HEK293 (cell line): ENCODE results near the gene PLD4.

Experiments
- CTCF ChIA-PET: fragments of 350-600 bp; formaldehyde crosslinking; extraction: SDS; loops from one replicate; lab custom pipeline; 2021; ENCODE audit warnings: antibody characterized with exemption; lab: Yijun Ruan, JAX
- POLR2A ChIA-PET: fragments of 300-600 bp; formaldehyde crosslinking; extraction: SDS; loops from one replicate; lab custom pipeline; 2020; ENCODE audit warnings: antibody characterized with exemption, inconsistent platforms; lab: Yijun Ruan, JAX
- H3K27ac ChIP-seq: fragments of 200-500 bp; sonication (Bioruptor generic); 2 replicates; pipeline ENCODE4 v1.5.1; 2014; ENCODE audit warnings: low read depth, low read length, control low read depth, inconsistent platforms; ENCODE audit errors: extremely low read depth
- H3K36me3 ChIP-seq, 2 experiments: fragments of 200-500 bp in 1 of 2; sonication (Bioruptor generic) in 1 of 2; 1 replicate in 1 of 2; 2 replicates in 1 of 2; pipeline ENCODE4 v1.5.1; 2014 to 2017; ENCODE audit warnings: inconsistent platforms in 2 of 2, low read length in 2 of 2; ENCODE audit not compliant: control insufficient read depth in 2 of 2, insufficient read depth in 1 of 2
- H3K4me1 ChIP-seq: fragments of 200-500 bp; sonication (Bioruptor generic); 2 replicates; pipeline ENCODE4 v1.5.1; 2014; ENCODE audit warnings: mild to moderate bottlenecking, low read length, inconsistent platforms; ENCODE audit not compliant: control insufficient read depth, insufficient read depth
- H3K4me3 ChIP-seq: 2 replicates; pipeline ENCODE4 v1.5.1; 2011; ENCODE audit warnings: low read depth, mild to moderate bottlenecking, control low read depth, low read length, moderate library complexity
- H3K9me3 ChIP-seq: fragments of 200-500 bp; sonication (Bioruptor generic); 2 replicates; pipeline ENCODE4 v1.5.1; 2014; ENCODE audit warnings: low read depth, low read length, inconsistent platforms; ENCODE audit not compliant: control insufficient read depth, insufficient read depth
- BCL11B ChIP-seq: fragments of 450-650 bp; formaldehyde crosslinking; IDR thresholded peaks from 2 replicates; pipeline ENCODE4 v1.5.1; 2016; ENCODE audit warnings: low read depth, missing biosample characterization, missing genetic modification characterization
- GLIS2 ChIP-seq: fragments of 450-650 bp; formaldehyde crosslinking; IDR thresholded peaks from 2 replicates; pipeline ENCODE4 v1.5.1; 2016; ENCODE audit warnings: missing biosample characterization, missing genetic modification characterization
- IKZF3 ChIP-seq: fragments of 450-650 bp; IDR thresholded peaks from 2 replicates; pipeline ENCODE4 v1.5.0; 2018; ENCODE audit warnings: missing biosample characterization, mild to moderate bottlenecking, missing genetic modification characterization, moderate library complexity
- KLF1 ChIP-seq: fragments of 450-650 bp; formaldehyde crosslinking; IDR thresholded peaks from 2 replicates; pipeline ENCODE4 v1.5.1; 2016; ENCODE audit warnings: missing biosample characterization, missing genetic modification characterization
- KLF10 ChIP-seq: fragments of 450-650 bp; IDR thresholded peaks from 2 replicates; pipeline ENCODE4 v1.5.1; 2018; ENCODE audit warnings: missing biosample characterization, mild to moderate bottlenecking, missing genetic modification characterization
- MYNN ChIP-seq: fragments of 450-650 bp; formaldehyde crosslinking; IDR thresholded peaks from 2 replicates; pipeline ENCODE4 v1.5.1; 2016; ENCODE audit warnings: missing biosample characterization, missing genetic modification characterization, borderline replicate concordance
- TRIM28 ChIP-seq: IDR thresholded peaks from 2 replicates; pipeline ENCODE4 v1.6.1; 2011; ENCODE audit warnings: low read length, control low read depth, borderline replicate concordance
- ZBTB1 ChIP-seq: fragments of 450-650 bp; formaldehyde crosslinking; IDR thresholded peaks from 2 replicates; pipeline ENCODE4 v1.5.1; 2016; ENCODE audit warnings: missing biosample characterization, missing genetic modification characterization
- ZBTB17 ChIP-seq: fragments of 450-650 bp; formaldehyde crosslinking; IDR thresholded peaks from 2 replicates; pipeline ENCODE4 v1.5.1; 2016; ENCODE audit warnings: missing biosample characterization, missing genetic modification characterization
- ZIC2 ChIP-seq: fragments of 450-650 bp; formaldehyde crosslinking; IDR thresholded peaks from 2 replicates; pipeline ENCODE4 v1.5.1; 2016; ENCODE audit warnings: missing biosample characterization, missing genetic modification characterization
- ZNF354C ChIP-seq: fragments of 450-650 bp; formaldehyde crosslinking; IDR thresholded peaks from 2 replicates; pipeline ENCODE4 v1.5.1; 2016; ENCODE audit warnings: missing biosample characterization, missing genetic modification characterization, low read depth, borderline replicate concordance
- ZNF433 ChIP-seq: fragments of 450-650 bp; formaldehyde crosslinking; IDR thresholded peaks from 2 replicates; pipeline ENCODE4 v1.5.1; 2016; ENCODE audit warnings: missing biosample characterization, missing genetic modification characterization, low read depth
- ZNF473 ChIP-seq: fragments of 450-650 bp; formaldehyde crosslinking; IDR thresholded peaks from 2 replicates; pipeline ENCODE4 v1.5.1; 2017; ENCODE audit warnings: missing biosample characterization, missing genetic modification characterization
- ZSCAN23 ChIP-seq: fragments of 450-650 bp; formaldehyde crosslinking; IDR thresholded peaks from 2 replicates; pipeline ENCODE4 v1.5.1; 2016; ENCODE audit warnings: missing biosample characterization, missing genetic modification characterization
- TF ChIP-seq, protein P1 (sequence below): fragments of 450-650 bp; formaldehyde crosslinking; IDR thresholded peaks from 2 replicates; pipeline ENCODE4 v1.5.1; 2016; ENCODE audit warnings: missing biosample characterization, missing genetic modification characterization, low read depth
- TF ChIP-seq, protein P2 (sequence below): fragments of 450-650 bp; formaldehyde crosslinking; IDR thresholded peaks from 2 replicates; pipeline ENCODE4 v1.5.1; 2016; ENCODE audit warnings: missing biosample characterization, missing genetic modification characterization
- TF ChIP-seq, protein P3 (sequence below): fragments of 450-650 bp; formaldehyde crosslinking; IDR thresholded peaks from 2 replicates; pipeline ENCODE4 v1.5.1; 2016; ENCODE audit warnings: missing biosample characterization, missing genetic modification characterization
- TF ChIP-seq, protein P4 (sequence below): IDR thresholded peaks from 2 replicates; pipeline ENCODE4 v1.6.1; 2011; ENCODE audit warnings: mild to moderate bottlenecking, low read depth, low read length, borderline replicate concordance
- TF ChIP-seq, protein P5 (sequence below): fragments of 450-650 bp; formaldehyde crosslinking; IDR thresholded peaks from 2 replicates; pipeline ENCODE4 v1.5.1; 2016; ENCODE audit warnings: missing biosample characterization, missing genetic modification characterization

PLD4 gene

DNA sequence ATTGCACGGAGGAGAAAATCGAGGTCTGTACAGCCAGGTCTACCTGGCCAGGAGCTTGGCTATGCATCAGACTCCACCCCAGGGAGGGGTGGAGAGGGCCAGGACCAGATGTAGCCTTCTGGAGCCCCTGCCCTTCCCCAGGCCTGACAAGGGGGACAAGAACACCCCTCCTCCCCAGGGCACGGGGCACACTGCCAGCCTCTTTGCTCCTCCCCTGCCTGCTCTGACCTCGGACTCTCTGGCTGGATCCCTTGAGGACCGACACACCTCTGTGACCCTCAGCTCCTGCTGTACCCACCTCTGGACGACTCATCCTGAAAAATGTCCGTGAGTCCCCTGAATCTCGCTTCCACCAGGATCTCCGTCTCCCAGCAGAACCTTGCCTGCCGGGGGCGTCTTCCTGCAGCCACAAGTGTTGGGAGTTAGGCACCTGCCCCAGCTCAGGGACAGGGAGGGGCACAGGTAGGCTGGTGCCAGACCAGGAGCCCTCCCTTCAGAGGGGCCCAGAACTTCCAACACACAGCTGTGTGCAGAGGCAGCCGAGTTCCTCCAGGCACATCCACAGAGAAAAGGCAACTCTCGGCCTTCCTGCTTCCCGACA lies 31.7 kb downstream of the PLD4 start:
- no peak for TF ChIP-seq IKZF3
- TF ChIP-seq ZSCAN23 (tag by site-specific recombination) = no peak
- no peak for TF ChIP-seq ZBTB1 (tag by site-specific recombination)
- TF ChIP-seq ZNF354C (tag by site-specific recombination) = no peak
- TF ChIP-seq KLF10 (tag by site-specific recombination) = no peak
- TF ChIP-seq ZNF473 = no peak
- no peak for TF ChIP-seq ZNF433 (tag by site-specific recombination)
- no peak for TF ChIP-seq MYNN (tag by site-specific recombination)
- TF ChIP-seq ZBTB17 (tag by site-specific recombination) = no peak
- TF ChIP-seq BCL11B = no peak
- TF ChIP-seq, protein P1, sequence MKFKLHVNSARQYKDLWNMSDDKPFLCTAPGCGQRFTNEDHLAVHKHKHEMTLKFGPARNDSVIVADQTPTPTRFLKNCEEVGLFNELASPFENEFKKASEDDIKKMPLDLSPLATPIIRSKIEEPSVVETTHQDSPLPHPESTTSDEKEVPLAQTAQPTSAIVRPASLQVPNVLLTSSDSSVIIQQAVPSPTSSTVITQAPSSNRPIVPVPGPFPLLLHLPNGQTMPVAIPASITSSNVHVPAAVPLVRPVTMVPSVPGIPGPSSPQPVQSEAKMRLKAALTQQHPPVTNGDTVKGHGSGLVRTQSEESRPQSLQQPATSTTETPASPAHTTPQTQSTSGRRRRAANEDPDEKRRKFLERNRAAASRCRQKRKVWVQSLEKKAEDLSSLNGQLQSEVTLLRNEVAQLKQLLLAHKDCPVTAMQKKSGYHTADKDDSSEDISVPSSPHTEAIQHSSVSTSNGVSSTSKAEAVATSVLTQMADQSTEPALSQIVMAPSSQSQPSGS (tag by site-specific recombination) = no peak
- TF ChIP-seq, protein P2, sequence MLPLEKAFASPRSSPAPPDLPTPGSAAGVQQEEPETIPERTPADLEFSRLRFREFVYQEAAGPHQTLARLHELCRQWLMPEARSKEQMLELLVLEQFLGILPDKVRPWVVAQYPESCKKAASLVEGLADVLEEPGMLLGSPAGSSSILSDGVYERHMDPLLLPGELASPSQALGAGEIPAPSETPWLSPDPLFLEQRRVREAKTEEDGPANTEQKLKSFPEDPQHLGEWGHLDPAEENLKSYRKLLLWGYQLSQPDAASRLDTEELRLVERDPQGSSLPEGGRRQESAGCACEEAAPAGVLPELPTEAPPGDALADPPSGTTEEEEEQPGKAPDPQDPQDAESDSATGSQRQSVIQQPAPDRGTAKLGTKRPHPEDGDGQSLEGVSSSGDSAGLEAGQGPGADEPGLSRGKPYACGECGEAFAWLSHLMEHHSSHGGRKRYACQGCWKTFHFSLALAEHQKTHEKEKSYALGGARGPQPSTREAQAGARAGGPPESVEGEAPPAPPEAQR (tag by site-specific recombination) = no peak
- TF ChIP-seq, protein P3, sequence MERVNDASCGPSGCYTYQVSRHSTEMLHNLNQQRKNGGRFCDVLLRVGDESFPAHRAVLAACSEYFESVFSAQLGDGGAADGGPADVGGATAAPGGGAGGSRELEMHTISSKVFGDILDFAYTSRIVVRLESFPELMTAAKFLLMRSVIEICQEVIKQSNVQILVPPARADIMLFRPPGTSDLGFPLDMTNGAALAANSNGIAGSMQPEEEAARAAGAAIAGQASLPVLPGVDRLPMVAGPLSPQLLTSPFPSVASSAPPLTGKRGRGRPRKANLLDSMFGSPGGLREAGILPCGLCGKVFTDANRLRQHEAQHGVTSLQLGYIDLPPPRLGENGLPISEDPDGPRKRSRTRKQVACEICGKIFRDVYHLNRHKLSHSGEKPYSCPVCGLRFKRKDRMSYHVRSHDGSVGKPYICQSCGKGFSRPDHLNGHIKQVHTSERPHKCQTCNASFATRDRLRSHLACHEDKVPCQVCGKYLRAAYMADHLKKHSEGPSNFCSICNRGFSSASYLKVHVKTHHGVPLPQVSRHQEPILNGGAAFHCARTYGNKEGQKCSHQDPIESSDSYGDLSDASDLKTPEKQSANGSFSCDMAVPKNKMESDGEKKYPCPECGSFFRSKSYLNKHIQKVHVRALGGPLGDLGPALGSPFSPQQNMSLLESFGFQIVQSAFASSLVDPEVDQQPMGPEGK (tag by site-specific recombination) = no peak
- no peak for TF ChIP-seq GLIS2 (tag by site-specific recombination)
- TF ChIP-seq, protein P4, sequence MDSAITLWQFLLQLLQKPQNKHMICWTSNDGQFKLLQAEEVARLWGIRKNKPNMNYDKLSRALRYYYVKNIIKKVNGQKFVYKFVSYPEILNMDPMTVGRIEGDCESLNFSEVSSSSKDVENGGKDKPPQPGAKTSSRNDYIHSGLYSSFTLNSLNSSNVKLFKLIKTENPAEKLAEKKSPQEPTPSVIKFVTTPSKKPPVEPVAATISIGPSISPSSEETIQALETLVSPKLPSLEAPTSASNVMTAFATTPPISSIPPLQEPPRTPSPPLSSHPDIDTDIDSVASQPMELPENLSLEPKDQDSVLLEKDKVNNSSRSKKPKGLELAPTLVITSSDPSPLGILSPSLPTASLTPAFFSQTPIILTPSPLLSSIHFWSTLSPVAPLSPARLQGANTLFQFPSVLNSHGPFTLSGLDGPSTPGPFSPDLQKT = no peak
- no peak for TF ChIP-seq ZIC2 (tag by site-specific recombination)
- CTCF ChIA-PET = no interaction called here
- Histone ChIP-seq H3K36me3 (no peaks in the 10 kb centered on the region), H3K4me1 (no peaks in the 10 kb centered on the region), H3K27ac (no peak overlapping the region), H3K9me3 (no peaks in the 10 kb centered on the region), H3K4me3 (no peak overlapping the region)
- POLR2A ChIA-PET = no interaction called here

DNA sequence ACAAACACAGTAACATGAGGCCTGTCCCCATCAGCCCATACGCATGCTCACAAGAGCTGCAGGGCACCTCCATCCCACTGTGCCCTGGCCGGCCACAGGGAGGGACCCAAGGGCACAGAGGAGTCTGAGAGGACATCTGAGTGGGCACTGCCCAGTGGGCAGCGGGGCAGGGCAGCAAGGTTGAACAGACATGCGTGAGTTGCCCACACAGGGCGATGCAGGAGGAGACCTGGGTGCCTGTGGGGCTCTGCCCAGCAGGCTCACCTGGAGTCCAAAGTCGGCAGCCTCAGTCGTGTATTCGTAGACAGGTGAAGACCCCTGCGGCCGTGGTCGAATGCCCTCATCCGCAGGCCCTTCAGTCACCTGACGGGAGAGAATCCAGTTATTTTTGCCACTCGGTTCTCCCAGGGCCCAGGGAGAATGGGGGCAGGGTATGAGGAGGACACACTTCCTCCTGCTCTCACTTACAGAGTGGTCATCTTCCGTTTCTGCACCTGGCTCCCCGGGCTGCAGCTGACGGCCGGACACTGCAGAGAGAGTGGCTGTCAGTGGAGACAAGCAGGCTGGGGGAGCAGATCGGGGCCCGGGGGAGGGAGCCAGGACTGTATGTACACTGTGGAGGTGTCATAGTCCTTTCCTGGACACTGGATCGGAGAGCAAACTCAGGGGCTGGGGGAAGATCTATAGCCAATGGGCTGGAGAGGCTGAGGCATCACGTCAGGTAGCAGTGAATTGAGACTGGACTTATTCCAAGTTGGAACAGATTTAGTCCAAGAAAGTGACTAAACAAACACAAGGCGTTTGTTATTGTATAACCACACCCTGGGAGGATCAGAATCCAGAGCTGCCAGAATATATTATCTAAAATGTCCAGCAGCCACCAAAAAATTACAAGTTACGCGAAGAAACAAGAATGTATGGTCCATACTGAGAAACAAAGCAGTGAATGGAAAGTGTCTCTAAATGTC lies 32.8 kb downstream of the PLD4 start:
- ChIA-PET POLR2A (no interaction called here), CTCF (no interaction called here)
- H3K36me3 ChIP-seq = no peaks in the 10 kb centered on the region
- no peak overlapping the region for H3K4me3 ChIP-seq
- H3K27ac ChIP-seq = no peak overlapping the region
- H3K4me1 ChIP-seq = no peaks in the 10 kb centered on the region
- no peaks in the 10 kb centered on the region for H3K9me3 ChIP-seq
- TF ChIP-seq KLF1 (tag by site-specific recombination) (peak; percentile 79), TRIM28 (no peak)
- TF ChIP-seq, protein P5, sequence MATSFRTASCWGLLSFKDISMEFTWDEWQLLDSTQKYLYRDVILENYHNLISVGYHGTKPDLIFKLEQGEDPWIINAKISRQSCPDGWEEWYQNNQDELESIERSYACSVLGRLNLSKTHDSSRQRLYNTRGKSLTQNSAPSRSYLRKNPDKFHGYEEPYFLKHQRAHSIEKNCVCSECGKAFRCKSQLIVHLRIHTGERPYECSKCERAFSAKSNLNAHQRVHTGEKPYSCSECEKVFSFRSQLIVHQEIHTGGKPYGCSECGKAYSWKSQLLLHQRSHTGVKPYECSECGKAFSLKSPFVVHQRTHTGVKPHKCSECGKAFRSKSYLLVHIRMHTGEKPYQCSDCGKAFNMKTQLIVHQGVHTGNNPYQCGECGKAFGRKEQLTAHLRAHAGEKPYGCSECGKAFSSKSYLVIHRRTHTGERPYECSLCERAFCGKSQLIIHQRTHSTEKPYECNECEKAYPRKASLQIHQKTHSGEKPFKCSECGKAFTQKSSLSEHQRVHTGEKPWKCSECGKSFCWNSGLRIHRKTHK (tag by site-specific recombination) = peak; percentile 9; the same call in 1 of the 2 replicates
